HepG2 (cell line): ENCODE measurements around the gene CD40. TPM values are rescaled to one million over a fixed set of nuclear protein-coding genes. Genes with fewer than 3 reads are reported as not detected.

Source experiments
- BHLHE40 ChIP-seq: IDR thresholded peaks from 2 replicates; pipeline ENCODE4 v1.6.1; 2011; ENCODE audit warnings: low read length, improper control_type of control experiment
- BORCS8-MEF2B ChIP-seq: sonication (generic); formaldehyde crosslinking; IDR thresholded peaks from 2 replicates; pipeline ENCODE4 v1.8.0; 2022; ENCODE audit warnings: mild to moderate bottlenecking, missing genetic modification reagents
- FOXJ3 ChIP-seq: sonication (generic); formaldehyde crosslinking; IDR thresholded peaks from 2 replicates; pipeline ENCODE4 v1.4.0; 2020; ENCODE audit warnings: missing genetic modification reagents, mild to moderate bottlenecking, borderline replicate concordance
- HES4 ChIP-seq: sonication (generic); formaldehyde crosslinking; IDR thresholded peaks from 2 replicates; pipeline ENCODE4 v1.9.0; 2021; ENCODE audit warnings: mild to moderate bottlenecking, missing genetic modification reagents, borderline replicate concordance
- RXRB ChIP-seq: IDR thresholded peaks from 2 replicates; pipeline ENCODE4 v1.6.1; 2016; ENCODE audit warnings: borderline replicate concordance, missing genetic modification reagents, missing compliant biosample characterization
- SOX6 ChIP-seq, 2 experiments: fragments of 450-650 bp in 1 of 2; sonication (generic) in 1 of 2; formaldehyde crosslinking in 1 of 2; IDR thresholded peaks; 2 replicates each; pipeline versions ENCODE4 v1.4.0 to v1.6.1; 2017 to 2020; ENCODE audit warnings: antibody characterized with exemption in 1 of 2, mild to moderate bottlenecking in 1 of 2, missing genetic modification reagents in 1 of 2
- TCF7 ChIP-seq: sonication (generic); IDR thresholded peaks from 2 replicates; pipeline ENCODE4 v1.6.1; 2016; ENCODE audit warnings: antibody characterized with exemption, low read depth
- U2AF1 ChIP-seq: fragments of 200-400 bp; formaldehyde crosslinking; optimal IDR thresholded peaks from 2 replicates; pipeline ENCODE3; 2017; ENCODE audit warnings: mild to moderate bottlenecking, low read depth, low read length
- ZNF232 ChIP-seq: sonication (generic); formaldehyde crosslinking; IDR thresholded peaks from 2 replicates; pipeline ENCODE4 v1.4.0; 2020; ENCODE audit warnings: missing genetic modification reagents, borderline replicate concordance
- ZSCAN12 ChIP-seq: sonication (generic); formaldehyde crosslinking; IDR thresholded peaks from 2 replicates; pipeline ENCODE4 v1.9.0; 2021; ENCODE audit warnings: mild to moderate bottlenecking, missing genetic modification reagents
- polyA plus RNA-seq, 8 experiments: library from polyadenylated mRNA; depleted of rRNA in 3 of 8; stranded (reverse) in 7 of 8; unstranded in 1 of 8; fragments of >200 nt; fragmentation: Illumina TruSeq in 4 of 8; extraction: Trizol in 4 of 8; gene quantifications; 2 replicates each; pipeline versions ENCODE4 v1.2.1 to v1.2.3, GENCODE V29; 2011 to 2016; ENCODE audit warnings: low read depth in 4 of 8, missing spikeins in 1 of 8, mixed read lengths in 1 of 8; ENCODE audit not compliant: insufficient read depth in 1 of 8
- total RNA-seq, 5 experiments: library from RNA; depleted of rRNA; stranded (reverse); fragments of >200 nt; fragmentation: Illumina TruSeq; extraction: Trizol; gene quantifications; 2 replicates each; pipeline ENCODE4 v1.2.3, GENCODE V29; 2016; ENCODE audit warnings: low read depth in 1 of 5
- TF ChIP-seq, protein P1 (sequence below): sonication (generic); formaldehyde crosslinking; IDR thresholded peaks from 2 replicates; pipeline ENCODE4 v1.4.0; 2020; ENCODE audit warnings: missing genetic modification reagents
- TF ChIP-seq, protein P2 (sequence below): sonication (generic); formaldehyde crosslinking; IDR thresholded peaks from 2 replicates; pipeline ENCODE4 v1.4.0; 2020; ENCODE audit warnings: missing genetic modification reagents, borderline replicate concordance
- TF ChIP-seq, protein P3 (sequence below): sonication (generic); formaldehyde crosslinking; IDR thresholded peaks from 2 replicates; pipeline ENCODE4 v1.4.0; 2020; ENCODE audit warnings: missing genetic modification reagents, mild to moderate bottlenecking, borderline replicate concordance
- TF ChIP-seq, protein P4 (sequence below): sonication (generic); formaldehyde crosslinking; IDR thresholded peaks from 2 replicates; pipeline ENCODE4 v1.4.0; 2020; ENCODE audit warnings: missing genetic modification reagents
- TF ChIP-seq, protein P5 (sequence below): sonication (generic); formaldehyde crosslinking; IDR thresholded peaks from 2 replicates; pipeline ENCODE4 v1.8.0; 2022; ENCODE audit warnings: mild to moderate bottlenecking, missing genetic modification reagents, moderate library complexity
- TF ChIP-seq, protein P6 (sequence below): sonication (generic); formaldehyde crosslinking; IDR thresholded peaks from 2 replicates; pipeline ENCODE4 v1.4.0; 2020; ENCODE audit warnings: missing genetic modification reagents

Gene CD40
- total and polyA plus RNA-seq, 2 of the 13 experiments (the other 11 are each of a cell fraction or from before 2014, with no cell fraction given), result 4.6 to 13.4 TPM

DNA sequence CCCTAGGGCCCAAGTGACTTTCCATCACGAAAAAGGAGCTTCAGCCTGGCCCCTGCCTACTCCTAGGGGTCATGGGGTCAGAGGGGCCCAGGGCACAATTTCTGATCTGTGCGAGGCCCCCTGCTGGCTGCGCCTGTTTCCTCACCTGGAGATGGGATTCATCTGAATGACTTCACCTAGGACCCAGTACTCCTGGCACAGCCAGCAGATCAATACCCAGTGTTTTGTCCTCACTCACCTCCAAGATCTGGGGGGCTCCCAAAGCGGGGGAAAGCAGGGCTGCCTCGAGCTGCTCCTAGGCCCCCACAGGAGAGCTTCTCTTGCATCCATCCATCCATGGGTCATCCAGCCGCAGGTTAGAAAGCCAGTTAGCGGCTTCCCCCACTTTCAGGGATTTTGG, 33.8 kb downstream of the CD40 start (continued):
- TF ChIP-seq, protein P1, sequence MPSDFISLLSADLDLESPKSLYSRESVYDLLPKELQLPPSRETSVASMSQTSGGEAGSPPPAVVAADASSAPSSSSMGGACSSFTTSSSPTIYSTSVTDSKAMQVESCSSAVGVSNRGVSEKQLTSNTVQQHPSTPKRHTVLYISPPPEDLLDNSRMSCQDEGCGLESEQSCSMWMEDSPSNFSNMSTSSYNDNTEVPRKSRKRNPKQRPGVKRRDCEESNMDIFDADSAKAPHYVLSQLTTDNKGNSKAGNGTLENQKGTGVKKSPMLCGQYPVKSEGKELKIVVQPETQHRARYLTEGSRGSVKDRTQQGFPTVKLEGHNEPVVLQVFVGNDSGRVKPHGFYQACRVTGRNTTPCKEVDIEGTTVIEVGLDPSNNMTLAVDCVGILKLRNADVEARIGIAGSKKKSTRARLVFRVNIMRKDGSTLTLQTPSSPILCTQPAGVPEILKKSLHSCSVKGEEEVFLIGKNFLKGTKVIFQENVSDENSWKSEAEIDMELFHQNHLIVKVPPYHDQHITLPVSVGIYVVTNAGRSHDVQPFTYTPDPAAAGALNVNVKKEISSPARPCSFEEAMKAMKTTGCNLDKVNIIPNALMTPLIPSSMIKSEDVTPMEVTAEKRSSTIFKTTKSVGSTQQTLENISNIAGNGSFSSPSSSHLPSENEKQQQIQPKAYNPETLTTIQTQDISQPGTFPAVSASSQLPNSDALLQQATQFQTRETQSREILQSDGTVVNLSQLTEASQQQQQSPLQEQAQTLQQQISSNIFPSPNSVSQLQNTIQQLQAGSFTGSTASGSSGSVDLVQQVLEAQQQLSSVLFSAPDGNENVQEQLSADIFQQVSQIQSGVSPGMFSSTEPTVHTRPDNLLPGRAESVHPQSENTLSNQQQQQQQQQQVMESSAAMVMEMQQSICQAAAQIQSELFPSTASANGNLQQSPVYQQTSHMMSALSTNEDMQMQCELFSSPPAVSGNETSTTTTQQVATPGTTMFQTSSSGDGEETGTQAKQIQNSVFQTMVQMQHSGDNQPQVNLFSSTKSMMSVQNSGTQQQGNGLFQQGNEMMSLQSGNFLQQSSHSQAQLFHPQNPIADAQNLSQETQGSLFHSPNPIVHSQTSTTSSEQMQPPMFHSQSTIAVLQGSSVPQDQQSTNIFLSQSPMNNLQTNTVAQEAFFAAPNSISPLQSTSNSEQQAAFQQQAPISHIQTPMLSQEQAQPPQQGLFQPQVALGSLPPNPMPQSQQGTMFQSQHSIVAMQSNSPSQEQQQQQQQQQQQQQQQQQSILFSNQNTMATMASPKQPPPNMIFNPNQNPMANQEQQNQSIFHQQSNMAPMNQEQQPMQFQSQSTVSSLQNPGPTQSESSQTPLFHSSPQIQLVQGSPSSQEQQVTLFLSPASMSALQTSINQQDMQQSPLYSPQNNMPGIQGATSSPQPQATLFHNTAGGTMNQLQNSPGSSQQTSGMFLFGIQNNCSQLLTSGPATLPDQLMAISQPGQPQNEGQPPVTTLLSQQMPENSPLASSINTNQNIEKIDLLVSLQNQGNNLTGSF (CRISPR knock-in tag), result no peak; the same call in 1 of the 2 replicates
- TF ChIP-seq BHLHE40, result no peak
- peak; percentile 27; the same call in 1 of the 2 replicates for TF ChIP-seq FOXJ3 (CRISPR knock-in tag)
- TF ChIP-seq BORCS8-MEF2B, result 0 out of 2 replicates have a peak, but pooled peaks have one; percentile 38
- no peak for TF ChIP-seq U2AF1
- TF ChIP-seq SOX6 (IDR thresholded peaks at IDR 0.05), result no peak
- no peak for TF ChIP-seq SOX6 (CRISPR knock-in tag; IDR thresholded peaks at IDR 0.05)
- TF ChIP-seq, protein P2, sequence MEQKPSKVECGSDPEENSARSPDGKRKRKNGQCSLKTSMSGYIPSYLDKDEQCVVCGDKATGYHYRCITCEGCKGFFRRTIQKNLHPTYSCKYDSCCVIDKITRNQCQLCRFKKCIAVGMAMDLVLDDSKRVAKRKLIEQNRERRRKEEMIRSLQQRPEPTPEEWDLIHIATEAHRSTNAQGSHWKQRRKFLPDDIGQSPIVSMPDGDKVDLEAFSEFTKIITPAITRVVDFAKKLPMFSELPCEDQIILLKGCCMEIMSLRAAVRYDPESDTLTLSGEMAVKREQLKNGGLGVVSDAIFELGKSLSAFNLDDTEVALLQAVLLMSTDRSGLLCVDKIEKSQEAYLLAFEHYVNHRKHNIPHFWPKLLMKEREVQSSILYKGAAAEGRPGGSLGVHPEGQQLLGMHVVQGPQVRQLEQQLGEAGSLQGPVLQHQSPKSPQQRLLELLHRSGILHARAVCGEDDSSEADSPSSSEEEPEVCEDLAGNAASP (CRISPR knock-in tag), result 0 out of 2 replicates have a peak, but pooled peaks have one; percentile 34
- TF ChIP-seq RXRB, result peak; percentile 29; the same call in 1 of the 2 replicates
- TF ChIP-seq, protein P3, sequence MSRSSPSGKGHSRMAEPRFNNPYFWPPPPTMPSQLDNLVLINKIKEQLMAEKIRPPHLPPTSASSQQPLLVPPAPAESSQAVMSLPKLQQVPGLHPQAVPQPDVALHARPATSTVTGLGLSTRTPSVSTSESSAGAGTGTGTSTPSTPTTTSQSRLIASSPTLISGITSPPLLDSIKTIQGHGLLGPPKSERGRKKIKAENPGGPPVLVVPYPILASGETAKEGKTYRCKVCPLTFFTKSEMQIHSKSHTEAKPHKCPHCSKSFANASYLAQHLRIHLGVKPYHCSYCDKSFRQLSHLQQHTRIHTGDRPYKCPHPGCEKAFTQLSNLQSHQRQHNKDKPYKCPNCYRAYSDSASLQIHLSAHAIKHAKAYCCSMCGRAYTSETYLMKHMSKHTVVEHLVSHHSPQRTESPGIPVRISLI (CRISPR knock-in tag), result no peak
- TF ChIP-seq, protein P4, sequence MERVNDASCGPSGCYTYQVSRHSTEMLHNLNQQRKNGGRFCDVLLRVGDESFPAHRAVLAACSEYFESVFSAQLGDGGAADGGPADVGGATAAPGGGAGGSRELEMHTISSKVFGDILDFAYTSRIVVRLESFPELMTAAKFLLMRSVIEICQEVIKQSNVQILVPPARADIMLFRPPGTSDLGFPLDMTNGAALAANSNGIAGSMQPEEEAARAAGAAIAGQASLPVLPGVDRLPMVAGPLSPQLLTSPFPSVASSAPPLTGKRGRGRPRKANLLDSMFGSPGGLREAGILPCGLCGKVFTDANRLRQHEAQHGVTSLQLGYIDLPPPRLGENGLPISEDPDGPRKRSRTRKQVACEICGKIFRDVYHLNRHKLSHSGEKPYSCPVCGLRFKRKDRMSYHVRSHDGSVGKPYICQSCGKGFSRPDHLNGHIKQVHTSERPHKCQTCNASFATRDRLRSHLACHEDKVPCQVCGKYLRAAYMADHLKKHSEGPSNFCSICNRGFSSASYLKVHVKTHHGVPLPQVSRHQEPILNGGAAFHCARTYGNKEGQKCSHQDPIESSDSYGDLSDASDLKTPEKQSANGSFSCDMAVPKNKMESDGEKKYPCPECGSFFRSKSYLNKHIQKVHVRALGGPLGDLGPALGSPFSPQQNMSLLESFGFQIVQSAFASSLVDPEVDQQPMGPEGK (CRISPR knock-in tag), result 0 out of 2 replicates have a peak, but pooled peaks have one; percentile 23
- 0 out of 2 replicates have a peak, but pooled peaks have one; percentile 42 for TF ChIP-seq ZNF232 (CRISPR knock-in tag)
- no peak for TF ChIP-seq HES4 (CRISPR knock-in tag)
- TF ChIP-seq, protein P5, sequence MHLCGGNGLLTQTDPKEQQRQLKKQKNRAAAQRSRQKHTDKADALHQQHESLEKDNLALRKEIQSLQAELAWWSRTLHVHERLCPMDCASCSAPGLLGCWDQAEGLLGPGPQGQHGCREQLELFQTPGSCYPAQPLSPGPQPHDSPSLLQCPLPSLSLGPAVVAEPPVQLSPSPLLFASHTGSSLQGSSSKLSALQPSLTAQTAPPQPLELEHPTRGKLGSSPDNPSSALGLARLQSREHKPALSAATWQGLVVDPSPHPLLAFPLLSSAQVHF (CRISPR knock-in tag), result no peak
- TF ChIP-seq ZSCAN12 (CRISPR knock-in tag), result no peak
- no peak for TF ChIP-seq TCF7
- TF ChIP-seq, protein P6, sequence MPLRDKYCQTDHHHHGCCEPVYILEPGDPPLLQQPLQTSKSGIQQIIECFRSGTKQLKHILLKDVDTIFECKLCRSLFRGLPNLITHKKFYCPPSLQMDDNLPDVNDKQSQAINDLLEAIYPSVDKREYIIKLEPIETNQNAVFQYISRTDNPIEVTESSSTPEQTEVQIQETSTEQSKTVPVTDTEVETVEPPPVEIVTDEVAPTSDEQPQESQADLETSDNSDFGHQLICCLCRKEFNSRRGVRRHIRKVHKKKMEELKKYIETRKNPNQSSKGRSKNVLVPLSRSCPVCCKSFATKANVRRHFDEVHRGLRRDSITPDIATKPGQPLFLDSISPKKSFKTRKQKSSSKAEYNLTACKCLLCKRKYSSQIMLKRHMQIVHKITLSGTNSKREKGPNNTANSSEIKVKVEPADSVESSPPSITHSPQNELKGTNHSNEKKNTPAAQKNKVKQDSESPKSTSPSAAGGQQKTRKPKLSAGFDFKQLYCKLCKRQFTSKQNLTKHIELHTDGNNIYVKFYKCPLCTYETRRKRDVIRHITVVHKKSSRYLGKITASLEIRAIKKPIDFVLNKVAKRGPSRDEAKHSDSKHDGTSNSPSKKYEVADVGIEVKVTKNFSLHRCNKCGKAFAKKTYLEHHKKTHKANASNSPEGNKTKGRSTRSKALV (CRISPR knock-in tag), result 0 out of 2 replicates have a peak, but pooled peaks have one; percentile 43
